ENCODE measurements around the gene LAMA2.

GRCh38 chr6:129105035-129105434, 222.1 kb downstream of the LAMA2 start:
- no peak for TF ChIP-seq CTCF (conservative IDR thresholded peaks at IDR 0.05 in 1 of 2, IDR thresholded peaks at IDR 0.05 in 1 of 2; ENCODE audit: low read depth in 1 of 2, low read length in 2 of 2)
- TF ChIP-seq EZH2 (IDR thresholded peaks at IDR 0.05; ENCODE audit: low read length, missing control alignments), result no peak

Measured in fibroblast of lung (primary cell).